Left kidney (tissue), 8 donors: ENCODE data around the gene RASSF3. TPM values are rescaled to one million over a fixed set of nuclear protein-coding genes. Genes with fewer than 3 reads are reported as not detected.
"Not testable (repeated sequence)": the region's sequence is repeated elsewhere in the genome, so short reads cannot be mapped to it uniquely, and the experiment has no call there.

Source experiments
- DNase-seq: peaks from one replicate; pipeline ENCODE4 v3.0.0-alpha.2; 2013
- long read RNA-seq, 8 donors: transcript quantifications; one replicate each; lab custom pipeline, GENCODE V29; 2026
- polyA plus RNA-seq: library from polyadenylated mRNA; unstranded; fragments of 120-200 nt; gene quantifications from one replicate; pipeline ENCODE4 v1.2.1, GENCODE V29; 2013; ENCODE audit not compliant: insufficient read length

RASSF3 gene, protein sequence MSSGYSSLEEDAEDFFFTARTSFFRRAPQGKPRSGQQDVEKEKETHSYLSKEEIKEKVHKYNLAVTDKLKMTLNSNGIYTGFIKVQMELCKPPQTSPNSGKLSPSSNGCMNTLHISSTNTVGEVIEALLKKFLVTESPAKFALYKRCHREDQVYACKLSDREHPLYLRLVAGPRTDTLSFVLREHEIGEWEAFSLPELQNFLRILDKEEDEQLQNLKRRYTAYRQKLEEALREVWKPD
- polyA plus RNA-seq: 21.7 TPM
- long read RNA-seq, donor 1, partial matches to known transcripts: 0 of 4 reads
- long read RNA-seq, donor 1, other reads (novel, unspliced or antisense): 0 of 4 reads
- long read RNA-seq, donor 2, partial matches to known transcripts: 0 of 3 reads
- long read RNA-seq, donor 2, other reads (novel, unspliced or antisense): 0 of 3 reads
- long read RNA-seq, donor 3, transcript RASSF3-204 (5 exons, 3,492 nt): major isoform, 5 of 54 reads
- long read RNA-seq, donor 3, partial matches to known transcripts: 49 of 54 reads
- long read RNA-seq, donor 3, other reads (novel, unspliced or antisense): 0 of 54 reads
- long read RNA-seq, donor 4: 0 reads
- long read RNA-seq, donor 5, transcript RASSF3-204 (5 exons, 3,492 nt): major isoform, 6 of 6 reads
- long read RNA-seq, donor 5, partial matches to known transcripts: 0 of 6 reads
- long read RNA-seq, donor 5, other reads (novel, unspliced or antisense): 0 of 6 reads
- long read RNA-seq, donor 6, partial matches to known transcripts: 0 of 4 reads
- long read RNA-seq, donor 6, other reads (novel, unspliced or antisense): 0 of 4 reads
- long read RNA-seq, donor 7, transcript RASSF3-204 (5 exons, 3,492 nt): major isoform, 8 of 8 reads
- long read RNA-seq, donor 7, partial matches to known transcripts: 0 of 8 reads
- long read RNA-seq, donor 7, other reads (novel, unspliced or antisense): 0 of 8 reads
- long read RNA-seq, donor 8, partial matches to known transcripts: 0 of 2 reads
- long read RNA-seq, donor 8, other reads (novel, unspliced or antisense): 0 of 2 reads

DNA sequence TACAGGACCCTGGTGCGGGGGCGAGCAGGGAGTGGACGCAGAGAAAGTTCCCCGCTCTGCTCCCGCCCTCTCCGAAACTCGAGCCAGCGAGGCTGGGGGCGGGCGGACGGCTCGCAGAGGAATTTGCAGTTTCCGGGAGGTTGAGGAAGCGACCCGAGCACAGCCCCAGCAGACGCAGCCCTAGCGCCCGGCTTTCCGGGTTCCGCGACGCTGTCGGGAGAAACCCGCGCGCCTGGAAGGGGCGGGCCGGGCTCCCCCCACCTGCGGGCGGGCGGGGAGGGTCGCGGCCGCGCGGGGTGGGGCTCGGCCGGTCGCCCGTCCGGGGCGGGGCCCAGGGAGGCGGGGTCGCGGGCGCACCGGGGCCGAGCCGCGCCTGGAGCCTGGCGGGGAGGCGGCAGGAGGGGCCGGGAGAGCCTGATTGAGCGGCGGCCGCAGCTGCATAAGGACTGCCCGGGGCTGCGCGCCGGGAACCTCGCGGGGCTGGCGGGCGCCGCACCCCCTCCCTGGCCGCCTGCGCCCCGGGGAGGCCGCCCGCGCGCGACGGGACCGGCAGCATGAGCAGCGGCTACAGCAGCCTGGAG lies at the start of gene RASSF3:
TSS of gene RASSF3 (plus strand) at position 417 of the 581 bp plus-strand sequence. CDS start at position 555, 138 bp downstream.
- DNase-seq: peak; percentile 59

DNA sequence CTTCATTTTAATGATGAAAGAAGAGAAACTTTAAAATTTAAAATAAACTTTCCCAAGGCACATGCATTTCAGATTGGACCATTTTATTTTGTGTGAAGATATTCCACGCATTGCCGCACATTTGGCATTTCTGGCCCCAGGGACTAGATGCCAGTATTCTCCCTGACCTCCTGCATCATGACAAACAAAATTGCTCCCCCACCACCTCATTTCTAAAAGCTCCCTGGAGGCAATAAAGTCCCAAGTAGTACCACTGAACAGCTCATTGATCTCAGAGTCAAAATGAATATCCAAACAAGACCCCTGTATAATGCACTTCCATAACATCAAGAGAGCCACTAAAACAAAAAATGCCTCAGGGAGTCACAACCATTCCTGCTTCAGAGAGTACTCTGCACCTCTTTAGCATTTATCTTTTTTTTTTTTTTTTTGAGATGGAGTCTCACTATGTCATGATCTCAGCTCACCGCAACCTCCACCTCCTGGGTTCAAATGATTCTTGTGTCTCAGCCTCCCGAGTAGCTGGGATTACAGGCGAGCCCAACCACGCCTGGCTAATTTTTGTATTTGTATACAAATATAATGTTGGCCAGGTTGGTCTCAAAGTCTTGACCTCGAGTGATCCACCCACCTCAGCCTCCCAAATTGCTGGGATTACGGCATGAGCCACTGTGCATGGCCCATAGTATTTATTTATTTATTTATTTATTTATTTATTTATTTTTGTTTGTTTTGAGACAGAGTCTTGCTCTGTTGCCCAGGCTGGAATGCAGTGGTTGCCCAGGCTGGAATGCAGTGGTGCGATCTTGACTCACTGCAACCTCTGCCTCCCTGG lies 48.8 kb upstream of the RASSF3 start:
- no peak for DNase-seq

DNA sequence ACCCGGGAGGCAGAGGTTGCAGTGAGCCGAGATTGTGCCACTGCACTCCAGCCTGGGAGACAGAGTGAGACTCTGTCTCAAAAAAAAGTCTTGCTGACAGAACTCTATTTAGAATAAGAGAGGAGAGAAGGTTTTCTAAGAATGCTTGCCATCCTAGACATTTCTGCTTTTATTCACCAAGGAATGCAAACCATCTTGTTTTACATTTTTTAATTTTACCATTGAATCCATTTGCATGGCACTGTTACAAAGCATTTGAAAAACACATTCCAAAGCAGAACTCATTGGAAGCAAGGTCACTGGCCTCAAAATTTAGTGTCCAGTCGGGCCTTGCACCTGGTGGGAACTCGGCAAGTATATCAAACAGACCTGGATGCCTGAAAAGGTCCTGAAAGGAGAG lies 44.2 kb upstream of the RASSF3 start:
- DNase-seq: no peak

DNA sequence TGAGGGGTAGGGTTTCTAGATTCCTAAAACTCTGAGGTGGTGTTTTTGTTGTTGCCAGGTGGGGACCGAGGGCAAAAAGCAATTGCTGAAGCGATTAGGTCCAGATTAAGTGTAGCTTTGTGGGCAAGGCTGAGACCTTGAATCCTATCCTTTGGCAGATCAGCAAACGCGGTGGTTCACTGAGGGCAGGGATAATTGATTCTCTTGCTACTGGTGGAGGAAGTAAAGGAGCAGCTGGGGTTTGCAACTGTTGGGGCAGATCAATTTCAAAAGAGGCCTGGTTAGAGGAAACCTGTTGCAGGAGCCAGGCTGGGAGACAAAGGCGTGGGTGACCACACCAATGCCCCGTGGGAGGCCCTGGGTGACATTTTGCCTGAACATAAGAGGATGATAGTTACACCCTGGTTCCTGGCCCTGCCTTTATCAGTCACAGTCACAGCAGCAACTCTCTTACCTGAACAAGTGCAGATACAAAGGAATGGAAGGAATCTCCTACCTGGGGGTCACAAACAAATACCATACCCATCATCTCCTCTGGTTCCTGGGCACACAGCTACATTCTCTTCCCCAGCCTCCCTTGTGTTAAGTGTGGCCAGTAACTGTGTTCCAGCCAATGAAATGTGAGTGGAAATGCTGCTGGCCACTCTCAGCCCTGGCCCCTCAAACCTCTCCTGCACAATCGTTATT lies 43.3 kb upstream of the RASSF3 start:
- DNase-seq: no peak

DNA sequence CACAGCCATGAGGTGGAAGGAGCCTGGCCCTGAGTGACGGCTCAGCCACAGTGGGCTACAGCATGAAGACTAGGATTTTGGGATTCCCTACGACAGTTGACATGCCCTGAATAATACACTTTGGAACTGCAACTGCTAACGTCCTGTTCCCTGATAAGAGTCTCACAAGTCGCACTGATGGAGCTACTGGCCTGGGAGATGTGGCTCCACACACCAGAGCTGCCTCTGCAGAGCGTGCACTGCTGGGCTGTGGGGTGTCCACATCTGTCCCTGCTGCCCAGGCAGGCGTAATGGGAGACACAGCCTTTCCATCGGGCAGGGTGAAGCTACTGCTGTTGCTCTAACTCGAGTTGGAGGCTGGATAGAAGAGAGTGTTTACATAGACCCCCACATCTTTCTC lies 42.7 kb upstream of the RASSF3 start:
- DNase-seq: no peak

DNA sequence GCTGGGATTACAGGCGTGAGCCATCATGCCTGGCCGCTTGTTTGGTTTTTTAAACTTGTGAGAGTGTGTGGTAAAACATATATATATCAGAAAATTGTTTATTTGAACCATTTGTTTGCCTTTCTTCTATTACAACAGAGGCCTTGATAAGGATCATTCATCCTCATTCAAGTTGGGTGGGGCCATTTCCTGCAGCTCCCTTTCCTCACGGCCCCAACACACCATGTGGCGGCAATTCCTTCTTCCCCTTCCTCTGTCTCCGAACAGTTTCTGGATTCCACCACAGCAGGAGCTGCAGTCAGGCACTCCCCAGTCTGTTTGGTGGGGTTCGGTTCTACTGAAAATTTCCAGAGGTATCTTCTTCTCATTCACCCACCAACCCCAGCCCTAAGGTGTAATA lies 42.0 kb upstream of the RASSF3 start:
- DNase-seq: no peak

DNA sequence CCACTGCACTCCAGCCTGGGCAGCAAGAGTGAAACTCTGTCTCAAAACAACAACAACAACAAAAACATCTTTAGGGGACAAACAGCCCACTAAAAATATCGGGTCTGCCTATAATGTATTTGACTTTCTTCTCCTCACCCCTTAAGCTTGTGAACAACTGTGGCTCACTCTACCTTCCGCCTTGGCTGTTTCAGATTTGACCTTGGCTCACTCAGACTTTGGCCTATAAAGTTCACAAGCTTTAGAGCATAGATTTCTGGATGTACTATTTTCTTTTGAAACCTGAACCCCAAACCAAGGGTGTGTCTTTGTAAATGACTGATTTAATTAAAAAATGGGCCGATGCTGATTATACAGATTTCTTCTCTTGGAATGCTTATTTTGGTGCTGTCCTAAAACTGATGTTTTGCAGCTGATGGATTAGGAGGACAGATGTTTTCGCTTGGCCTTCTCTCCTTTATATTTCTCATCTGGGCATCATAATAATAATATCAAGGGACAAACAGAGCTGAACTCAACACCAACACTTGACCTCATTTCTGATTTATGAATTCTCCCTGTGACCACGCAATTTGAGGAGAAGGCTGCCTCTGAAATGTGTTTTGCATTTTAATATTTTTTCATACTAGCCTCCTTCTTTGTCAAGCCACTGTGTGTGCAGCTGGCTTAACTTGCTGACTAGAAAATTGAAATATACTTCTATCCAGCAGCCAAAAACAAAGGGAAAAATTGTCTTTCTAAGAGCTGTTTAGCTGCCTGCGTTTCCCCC lies 40.2 kb upstream of the RASSF3 start:
- no peak for DNase-seq

DNA sequence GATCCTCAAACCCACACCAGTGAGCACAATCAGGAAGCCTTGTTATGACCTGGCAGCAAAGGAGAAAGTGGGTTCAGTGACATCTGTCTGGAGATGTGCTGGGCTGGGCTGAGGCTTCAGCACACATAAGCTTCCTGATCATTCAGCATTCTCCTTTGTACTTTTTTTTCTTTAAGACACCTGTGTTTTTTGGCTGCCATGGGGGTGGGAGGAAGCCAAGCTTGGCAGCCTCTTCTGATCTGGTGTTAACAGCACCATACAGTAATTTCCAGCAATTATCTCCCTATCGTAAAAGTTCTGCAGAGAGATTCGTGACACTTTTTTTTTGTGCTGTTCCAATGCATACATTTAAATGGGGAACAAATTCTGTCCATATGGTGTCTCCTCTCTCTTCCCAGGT lies 38.9 kb upstream of the RASSF3 start:
- DNase-seq: no peak

DNA sequence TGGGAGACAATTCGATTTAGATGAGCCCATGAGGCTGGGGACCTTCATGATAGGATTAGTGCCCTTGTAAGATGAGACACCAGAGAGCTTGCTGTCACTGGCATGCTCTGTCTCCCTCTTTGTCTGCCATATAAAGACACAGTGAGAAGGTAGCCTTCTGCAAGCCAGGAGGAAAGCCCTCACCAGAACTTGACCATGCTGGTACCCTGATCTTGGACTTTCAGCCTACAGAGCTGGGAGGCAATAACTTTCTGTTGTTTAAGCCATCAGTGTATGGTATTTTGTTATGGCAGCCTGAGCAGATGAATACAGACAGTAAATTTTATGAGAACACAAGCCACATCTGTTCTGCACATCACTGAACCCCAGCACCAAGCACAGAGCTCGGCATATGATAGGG lies 38.1 kb upstream of the RASSF3 start:
- no peak for DNase-seq

DNA sequence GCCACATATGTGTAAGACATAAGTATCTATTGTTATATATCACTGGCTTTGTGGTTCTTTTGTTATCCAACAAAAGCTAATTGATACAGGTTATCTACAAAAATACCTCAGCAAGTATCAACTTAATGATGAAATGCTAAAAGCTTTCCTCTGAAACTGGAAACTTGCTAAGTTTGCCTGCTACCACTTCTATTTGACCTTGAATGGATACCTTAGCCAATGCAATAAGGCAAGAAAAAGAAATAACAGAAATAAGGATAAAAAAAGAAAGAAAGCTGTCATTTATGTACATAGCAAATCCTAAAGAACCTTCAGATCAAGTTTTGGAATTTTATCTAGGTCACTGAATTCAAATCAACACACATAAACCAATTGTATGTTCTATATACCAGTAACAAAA lies 35.5 kb upstream of the RASSF3 start:
- DNase-seq: no peak

DNA sequence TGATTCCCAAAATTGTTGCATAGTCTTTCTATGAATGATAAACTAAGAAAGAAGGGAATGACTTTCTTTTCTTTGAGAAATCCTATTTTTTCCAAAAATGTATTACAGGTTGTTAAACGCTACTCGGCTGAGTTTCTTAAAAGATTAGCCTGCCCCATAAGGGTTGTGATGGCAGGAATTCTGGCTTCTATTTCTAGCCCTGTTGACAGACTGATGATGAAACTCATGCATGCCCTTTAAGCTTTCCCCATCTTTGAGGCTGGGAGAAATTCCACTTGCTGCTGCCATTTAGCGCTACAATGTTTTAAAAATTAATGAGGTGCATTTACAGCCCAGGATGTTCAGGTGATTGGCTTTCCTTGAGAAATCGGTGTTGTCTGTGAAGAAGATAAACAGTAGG lies 33.2 kb upstream of the RASSF3 start:
- no peak for DNase-seq

DNA sequence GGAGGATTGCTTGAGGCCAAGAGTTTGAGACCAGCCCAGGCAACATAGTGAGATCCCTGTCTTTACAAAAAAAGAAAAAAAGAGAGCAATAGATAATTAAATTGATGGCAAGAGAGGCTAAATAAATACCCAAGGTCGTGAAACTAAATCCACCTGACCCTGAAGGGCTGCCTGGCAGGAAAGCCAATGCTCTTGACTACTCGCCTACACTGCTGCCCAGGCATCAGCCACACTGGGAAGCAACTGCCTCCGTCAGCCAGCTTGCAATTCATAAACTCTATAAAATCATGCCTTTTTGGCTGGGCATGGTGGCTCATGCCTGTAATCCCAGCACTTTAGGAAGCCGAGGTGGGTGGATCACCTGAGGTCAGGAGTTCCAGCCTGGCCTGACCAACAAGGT lies 31.7 kb upstream of the RASSF3 start:
- no peak for DNase-seq

DNA sequence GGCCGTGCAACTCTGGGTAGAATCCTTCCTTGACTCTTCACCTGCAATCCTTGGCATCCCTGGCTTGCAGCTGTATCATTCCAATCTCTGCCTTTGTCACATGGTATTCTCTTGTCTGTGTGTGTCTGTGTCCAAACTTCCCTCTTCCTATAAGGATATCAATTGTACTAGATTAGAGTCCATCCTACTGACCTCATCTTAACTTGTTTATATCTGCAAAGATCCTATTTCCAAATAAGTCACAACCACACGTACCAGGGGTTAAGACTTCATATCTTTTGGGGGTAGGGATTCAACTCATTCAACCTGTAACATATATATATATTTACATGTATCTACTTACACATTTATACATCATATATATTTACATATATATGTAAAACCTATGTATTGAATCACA lies 29.6 kb upstream of the RASSF3 start:
- no peak for DNase-seq

DNA sequence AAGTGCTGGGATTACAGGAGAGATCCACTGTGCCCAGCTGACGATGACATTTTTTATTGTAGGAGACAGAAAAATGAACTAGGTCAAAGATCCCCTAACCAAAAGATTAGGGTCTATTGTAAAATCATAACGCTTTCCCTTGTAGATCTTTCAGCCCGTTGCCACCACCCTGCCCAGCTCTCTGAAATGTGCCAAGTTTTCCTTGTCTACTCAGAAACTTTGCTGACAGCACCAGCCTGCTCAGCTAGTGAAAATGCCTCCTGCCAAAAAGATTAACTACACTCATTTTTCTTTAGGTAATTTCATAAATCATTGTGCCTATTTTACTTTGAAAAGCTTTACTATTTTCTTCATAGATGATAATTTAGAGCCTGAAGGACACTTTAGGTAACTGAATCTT lies 28.2 kb upstream of the RASSF3 start:
- no peak for DNase-seq

DNA sequence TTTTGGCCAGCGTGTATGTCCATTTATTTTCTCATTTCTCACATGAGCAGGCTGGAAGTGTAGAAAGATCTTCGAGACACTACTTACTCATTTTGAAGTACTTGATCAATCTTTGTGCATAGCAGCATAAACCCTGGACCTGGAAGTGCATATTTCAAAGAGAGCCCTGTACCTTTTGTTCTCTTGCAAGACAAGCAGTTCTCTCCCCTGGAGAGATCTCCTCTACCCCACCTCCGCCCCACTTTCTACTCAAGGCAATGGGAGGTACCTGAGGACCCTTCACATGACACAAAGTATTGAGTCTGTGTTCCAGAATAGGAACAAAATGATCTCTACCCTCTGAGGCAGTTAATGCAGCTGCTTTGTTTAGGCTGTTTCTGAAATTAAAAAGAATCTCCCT lies 27.4 kb upstream of the RASSF3 start:
- DNase-seq: no peak

DNA sequence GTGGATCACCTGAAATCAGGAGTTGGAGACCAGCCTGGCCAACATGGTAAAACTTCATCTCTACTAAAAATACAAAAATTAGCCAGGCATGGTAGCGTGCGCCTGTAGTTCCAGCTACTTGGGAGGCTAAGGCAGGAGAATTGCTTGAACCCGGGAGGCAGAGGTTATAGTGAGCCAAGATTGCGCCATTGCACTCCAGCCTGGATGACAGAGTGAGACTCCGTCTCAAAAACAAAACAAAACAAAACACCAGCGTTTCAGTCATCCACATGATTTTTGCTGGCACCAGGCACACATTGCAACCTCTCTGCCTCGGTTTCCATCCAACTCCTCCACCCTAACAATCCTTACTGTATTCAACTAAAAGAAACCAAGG lies 26.9 kb upstream of the RASSF3 start:
- not testable (repeated sequence) for DNase-seq

DNA sequence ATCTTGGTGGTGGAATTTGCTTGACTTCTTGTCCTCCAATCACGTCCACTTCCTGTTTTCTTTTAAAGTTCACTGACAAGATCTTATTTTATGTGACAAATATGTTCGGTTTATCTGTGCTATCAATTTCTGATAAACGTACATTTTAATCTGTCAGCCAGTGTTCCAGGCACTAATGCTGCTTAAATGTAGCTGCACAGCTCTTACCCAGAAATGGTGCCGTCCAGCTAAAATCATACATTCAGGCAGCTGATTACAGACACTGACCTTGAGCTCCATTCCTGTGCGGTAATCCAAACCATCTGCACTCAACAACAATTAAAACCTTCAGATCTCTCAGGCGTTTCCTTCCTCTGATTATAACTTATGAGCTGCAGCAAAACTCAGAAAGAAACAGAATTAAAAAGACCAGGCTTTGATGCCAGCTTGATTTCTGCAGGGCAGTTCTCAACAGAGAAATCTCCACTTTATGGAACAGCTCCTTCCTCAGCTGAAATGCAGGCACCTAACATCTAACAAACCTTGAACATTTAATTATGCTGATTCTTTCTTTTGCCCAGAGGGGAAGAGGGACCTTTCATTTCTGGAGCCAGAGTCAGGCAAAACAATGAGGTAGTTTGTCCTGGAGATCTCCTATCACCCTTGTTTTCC lies 26.4 kb upstream of the RASSF3 start:
- DNase-seq: peak; percentile 59

DNA sequence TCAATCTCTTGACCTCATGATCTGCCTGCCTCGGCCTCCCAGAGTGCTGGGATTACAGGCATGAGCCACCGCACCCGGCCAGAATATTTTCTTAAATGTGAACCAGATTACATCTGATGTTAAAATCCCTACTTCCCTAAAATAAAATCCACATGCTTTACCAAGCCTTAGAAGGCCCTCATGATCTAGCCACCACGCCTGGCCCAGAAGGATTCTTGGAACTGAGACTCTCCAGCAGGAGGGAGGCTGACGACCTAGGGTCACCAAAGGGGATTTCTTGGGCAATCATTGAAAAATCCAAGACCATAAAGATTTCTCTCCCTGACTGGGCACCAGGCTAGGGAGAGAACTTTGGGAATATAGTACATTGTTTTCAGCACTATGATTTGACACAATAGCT lies 25.2 kb upstream of the RASSF3 start:
- no peak for DNase-seq

DNA sequence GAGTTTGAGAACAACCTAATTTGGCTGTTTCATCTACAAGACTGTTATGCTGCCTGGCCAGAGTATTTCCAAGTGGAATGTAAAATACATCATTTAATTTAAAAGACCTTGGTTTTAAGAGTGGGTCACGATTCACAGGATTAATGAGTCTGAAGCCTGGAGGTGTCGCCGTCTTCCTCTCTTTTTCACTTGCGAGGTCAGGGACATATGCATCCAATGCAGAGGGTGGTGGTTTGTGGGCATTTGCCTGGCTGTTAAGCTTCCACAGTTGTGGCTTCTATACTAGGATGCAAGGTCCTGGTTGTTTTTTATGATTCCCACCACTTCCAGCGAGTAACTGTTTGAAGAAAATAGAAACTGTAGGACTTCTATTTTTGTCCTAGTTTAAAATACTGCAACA lies 22.8 kb upstream of the RASSF3 start:
- DNase-seq: no peak

DNA sequence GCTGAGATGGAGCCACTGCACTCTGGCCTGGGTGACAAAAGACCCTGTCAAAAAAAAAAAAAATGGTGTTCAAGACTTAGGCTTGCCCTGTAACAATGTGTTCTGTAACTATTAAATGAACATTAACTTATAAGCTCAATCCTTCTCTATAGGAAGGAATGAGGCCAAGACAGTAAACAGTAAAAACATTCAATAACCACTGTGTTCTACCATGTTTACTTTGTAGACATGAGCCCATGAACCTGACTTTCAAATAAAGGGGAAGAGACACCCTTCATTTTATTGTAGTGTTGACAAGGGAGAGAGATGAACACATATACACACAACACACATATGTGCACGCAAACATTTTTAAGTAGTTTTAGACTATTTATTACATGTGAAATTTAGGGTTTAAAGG lies 20.1 kb upstream of the RASSF3 start:
- no peak for DNase-seq
